Thoracic aorta (tissue), 2 donors: ENCODE data around the gene NCOA7. TPM values are rescaled to one million over a fixed set of nuclear protein-coding genes. Genes with fewer than 3 reads are reported as not detected.
"Not testable (repeated sequence)": the region's sequence is repeated elsewhere in the genome, so short reads cannot be mapped to it uniquely, and the experiment has no call there.

Source experiments
- ATAC-seq: fragments of 150-250 bp; one replicate; pipeline ENCODE4 v1.8.0; 2017; ENCODE audit warnings: low read depth; ENCODE audit not compliant: insufficient number of reproducible peaks, low FRiP score
- DNase-seq: peaks from one replicate; pipeline ENCODE4 v3.0.0-alpha.2; 2020; ENCODE audit warnings: low spot score
- H3K27ac ChIP-seq, 2 donors: fragments of 200-600 bp; sonication (generic); 1 replicate in 1 of 2; 2 replicates in 1 of 2; pipeline ENCODE4 v1.5.1; 2016; ENCODE audit warnings: mild to moderate bottlenecking in 2 of 2, moderate library complexity in 2 of 2
- H3K27me3 ChIP-seq: fragments of 200-600 bp; sonication (generic); replicated peaks from 2 replicates; pipeline ENCODE4 v1.6.0; 2016; ENCODE audit warnings: mild to moderate bottlenecking; ENCODE audit not compliant: insufficient read depth
- H3K36me3 ChIP-seq: fragments of 200-600 bp; sonication (generic); one replicate; pipeline ENCODE4 v1.5.1; 2016
- H3K4me1 ChIP-seq, 2 donors: fragments of 200-600 bp; sonication (generic); 1 replicate in 1 of 2; 2 replicates in 1 of 2; pipeline versions ENCODE4 v1.5.1 to v1.6.0; 2016; ENCODE audit warnings: low read depth in 2 of 2, mild to moderate bottlenecking in 1 of 2; ENCODE audit not compliant: control insufficient read depth in 1 of 2
- H3K4me3 ChIP-seq: fragments of 200-600 bp; sonication (generic); 2 replicates; pipeline ENCODE4 v1.5.1; 2016; ENCODE audit warnings: mild to moderate bottlenecking
- H3K9me3 ChIP-seq: fragments of 200-600 bp; sonication (generic); 2 replicates; pipeline ENCODE4 v1.5.1; 2016
- total RNA-seq, 2 donors: library from RNA; depleted of rRNA; stranded (reverse); fragments of >200 nt; gene quantifications; one replicate each; pipeline versions ENCODE4 v1.1.0 to v1.2.3, GENCODE V29; 2016
- TF ChIP-seq, protein P1 (sequence below): fragments of 200-600 bp; sonication (generic); IDR thresholded peaks from one replicate; pipeline ENCODE4 v1.5.1; 2019; ENCODE audit warnings: antibody characterized with exemption

Gene NCOA7
- total RNA-seq, 2 donors from 2014 or later: 29.6 to 87.1 TPM

DNA sequence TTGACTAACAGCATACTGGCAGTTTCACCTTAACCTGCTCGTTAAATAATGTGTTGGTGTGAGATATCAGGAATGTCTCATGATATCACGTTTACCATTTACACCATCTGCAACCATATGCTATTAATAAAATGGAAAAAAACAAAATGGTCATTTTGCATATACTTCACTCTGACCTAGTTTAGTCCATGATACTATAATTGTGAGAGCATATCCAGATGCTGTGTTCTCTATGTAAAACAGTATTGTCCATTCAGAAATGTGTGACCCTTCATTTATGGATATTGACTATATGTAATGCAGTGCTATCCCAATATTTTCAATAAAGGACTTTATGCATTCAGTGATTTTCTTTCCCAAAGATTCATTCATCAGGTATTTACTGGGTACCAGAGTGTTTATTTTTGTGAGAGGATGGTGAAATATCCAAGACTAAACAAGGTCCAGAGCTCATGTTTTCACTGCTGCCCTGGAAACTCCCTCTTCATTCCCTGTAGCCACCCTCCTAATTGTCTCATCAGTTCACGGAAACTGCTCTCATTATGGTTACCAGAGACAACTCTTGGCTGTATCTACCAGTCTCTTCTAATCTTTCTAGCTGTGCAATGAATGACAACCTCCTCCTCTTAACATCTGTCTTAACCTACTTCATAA, 140.1 kb downstream of the NCOA7 start:
- no peak overlapping the region for H3K4me3 ChIP-seq
- TF ChIP-seq, protein P1, sequence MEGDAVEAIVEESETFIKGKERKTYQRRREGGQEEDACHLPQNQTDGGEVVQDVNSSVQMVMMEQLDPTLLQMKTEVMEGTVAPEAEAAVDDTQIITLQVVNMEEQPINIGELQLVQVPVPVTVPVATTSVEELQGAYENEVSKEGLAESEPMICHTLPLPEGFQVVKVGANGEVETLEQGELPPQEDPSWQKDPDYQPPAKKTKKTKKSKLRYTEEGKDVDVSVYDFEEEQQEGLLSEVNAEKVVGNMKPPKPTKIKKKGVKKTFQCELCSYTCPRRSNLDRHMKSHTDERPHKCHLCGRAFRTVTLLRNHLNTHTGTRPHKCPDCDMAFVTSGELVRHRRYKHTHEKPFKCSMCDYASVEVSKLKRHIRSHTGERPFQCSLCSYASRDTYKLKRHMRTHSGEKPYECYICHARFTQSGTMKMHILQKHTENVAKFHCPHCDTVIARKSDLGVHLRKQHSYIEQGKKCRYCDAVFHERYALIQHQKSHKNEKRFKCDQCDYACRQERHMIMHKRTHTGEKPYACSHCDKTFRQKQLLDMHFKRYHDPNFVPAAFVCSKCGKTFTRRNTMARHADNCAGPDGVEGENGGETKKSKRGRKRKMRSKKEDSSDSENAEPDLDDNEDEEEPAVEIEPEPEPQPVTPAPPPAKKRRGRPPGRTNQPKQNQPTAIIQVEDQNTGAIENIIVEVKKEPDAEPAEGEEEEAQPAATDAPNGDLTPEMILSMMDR: no peak
- peaks cover 17% of the 10 kb centered on the region for H3K36me3 ChIP-seq
- ATAC-seq (no peak), DNase-seq (no peak)
- H3K4me1 ChIP-seq: no peaks in the 10 kb centered on the region
- no peak overlapping the region for H3K27ac ChIP-seq
- no peaks in the 10 kb centered on the region for H3K27me3 ChIP-seq
- H3K9me3 ChIP-seq: no peaks in the 10 kb centered on the region

GRCh38 chr6:125931733-125932450, 141.1 kb downstream of the NCOA7 start:
- H3K36me3 ChIP-seq: peaks cover 17% of the 10 kb centered on the region
- no peaks in the 10 kb centered on the region for H3K9me3 ChIP-seq
- ATAC-seq (no peak), DNase-seq (no peak)
- no peaks in the 10 kb centered on the region for H3K27me3 ChIP-seq
- H3K4me3 ChIP-seq: no peak overlapping the region
- TF ChIP-seq, protein P1: no peak
- no peak overlapping the region for H3K27ac ChIP-seq
- no peaks in the 10 kb centered on the region for H3K4me1 ChIP-seq

- H3K27ac ChIP-seq: no peak overlapping the region
- no peak for DNase-seq
- ATAC-seq: no peak
- TF ChIP-seq, protein P1: no peak
- no peaks in the 10 kb centered on the region for H3K9me3 ChIP-seq
- H3K27me3 ChIP-seq: no peaks in the 10 kb centered on the region
- H3K4me3 ChIP-seq: no peak overlapping the region
- no peaks in the 10 kb centered on the region for H3K4me1 ChIP-seq
- H3K36me3 ChIP-seq: peaks cover 17% of the 10 kb centered on the region
Observed at GRCh38 chr6:125932451-125932795, 141.7 kb downstream of the NCOA7 start.

GRCh38 chr6:125935520-125935919, 144.8 kb downstream of the NCOA7 start:
- H3K27ac ChIP-seq, ATAC-seq, H3K4me1 ChIP-seq, H3K9me3 ChIP-seq, H3K4me3 ChIP-seq, DNase-seq, H3K27me3 ChIP-seq, H3K36me3 ChIP-seq: not testable (repeated sequence)

GRCh38 chr6:125939026-125939425, 148.3 kb downstream of the NCOA7 start:
- DNase-seq (no peak), ATAC-seq (no peak)
- TF ChIP-seq, protein P1: no peak
- H3K36me3 ChIP-seq: no peaks in the 10 kb centered on the region
- H3K4me1 ChIP-seq: peaks cover 5% of the 10 kb centered on the region in 2 donors
- H3K9me3 ChIP-seq: no peaks in the 10 kb centered on the region
- no peaks in the 10 kb centered on the region for H3K27me3 ChIP-seq
- no peak overlapping the region for H3K27ac ChIP-seq
- no peak overlapping the region for H3K4me3 ChIP-seq
